ENCODE measurements around the gene HIVEP3. TPM values are rescaled to one million over a fixed set of nuclear protein-coding genes. Genes with fewer than 3 reads are reported as not detected.

Gene HIVEP3
- total RNA-seq, 3 donors from 2014 or later, result 4.9 to 6.5 (median 6.1) TPM

DNA sequence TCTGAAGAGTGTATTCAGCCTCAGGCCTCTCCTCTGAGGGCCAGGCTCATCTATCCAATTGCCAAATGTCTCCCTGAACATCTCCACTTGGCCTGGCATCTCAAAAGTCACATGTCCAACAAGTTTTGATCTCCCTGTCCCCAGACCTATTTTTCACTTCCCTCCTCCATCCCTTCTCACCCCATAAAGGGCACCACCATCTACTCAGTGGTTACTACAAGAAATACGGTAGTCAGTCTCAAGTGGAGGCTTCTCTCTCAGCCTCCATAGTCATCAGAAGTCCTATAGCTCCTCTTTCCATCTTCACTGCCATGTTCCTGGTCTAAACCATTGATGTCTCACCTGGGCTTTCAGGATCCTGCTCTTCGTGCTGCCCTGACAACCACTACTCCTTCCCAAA is 351.8 kb downstream of the HIVEP3 start:
- H3K4me1 ChIP-seq (ENCODE audit: low read depth), result no peaks in the 10 kb centered on the region
- no peaks in the 10 kb centered on the region for H3K9me3 ChIP-seq
- TF ChIP-seq CTCF (IDR thresholded peaks at IDR 0.05), result no peak
- H3K4me3 ChIP-seq, result no peak overlapping the region
- ATAC-seq (no peak), DNase-seq (no peak)
- intact Hi-C loops (cut with DNase I, micrococcal nuclease), result no loop called here
- H3K36me3 ChIP-seq (ENCODE audit: low read depth), result no peaks in the 10 kb centered on the region

DNA sequence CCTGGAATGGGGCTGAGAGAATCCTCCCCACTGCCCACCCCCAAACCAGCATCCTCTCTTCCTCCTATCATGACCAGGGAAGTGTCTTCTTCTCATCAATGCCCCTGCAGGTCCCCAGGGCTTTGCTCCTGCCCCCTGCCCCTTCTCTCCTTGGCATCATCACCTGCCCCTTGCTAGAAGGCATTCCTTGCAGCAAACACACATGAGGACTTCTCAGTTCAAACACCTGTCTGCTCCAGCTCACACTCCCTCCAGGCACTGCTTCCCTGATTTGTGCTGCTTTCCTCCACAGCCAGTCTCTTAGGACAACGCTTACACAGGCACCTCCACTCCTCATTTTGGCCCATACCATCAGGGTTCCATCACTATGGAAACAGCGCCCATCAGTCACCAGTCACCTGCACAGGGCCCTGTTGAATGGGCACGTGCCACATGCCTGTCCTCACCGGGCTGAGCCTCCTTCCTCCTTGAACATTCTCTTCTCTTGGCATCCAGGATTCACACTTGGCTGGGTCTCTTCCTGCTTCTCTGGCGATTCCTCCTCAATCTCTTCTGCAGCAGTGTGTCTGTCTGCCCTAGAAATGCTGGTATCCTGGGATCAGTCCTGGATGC is 352.3 kb downstream of the HIVEP3 start:
- intact Hi-C loops (cut with DNase I, micrococcal nuclease), result no loop called here
- no peak overlapping the region for H3K4me3 ChIP-seq
- no peak for TF ChIP-seq CTCF (IDR thresholded peaks at IDR 0.05)
- H3K4me1 ChIP-seq (ENCODE audit: low read depth), result no peaks in the 10 kb centered on the region
- DNase-seq (no peak), ATAC-seq (no peak)
- no peaks in the 10 kb centered on the region for H3K9me3 ChIP-seq
- no peaks in the 10 kb centered on the region for H3K36me3 ChIP-seq (ENCODE audit: low read depth)

- TF ChIP-seq CTCF (IDR thresholded peaks at IDR 0.05), result no peak
- Histone ChIP-seq H3K9me3 (no peaks in the 10 kb centered on the region), H3K36me3 (ENCODE audit: low read depth) (no peaks in the 10 kb centered on the region), H3K4me1 (ENCODE audit: low read depth) (no peaks in the 10 kb centered on the region), H3K4me3 (no peak overlapping the region)
- ATAC-seq (no peak), DNase-seq (no peak)
- intact Hi-C loops (cut with DNase I, micrococcal nuclease), result no loop called here
These were observed 353.8 kb downstream of the HIVEP3 start for GRCh38 chr1:41564741-41565475.

- no peaks in the 10 kb centered on the region for H3K36me3 ChIP-seq (ENCODE audit: low read depth)
- H3K9me3 ChIP-seq, result no peaks in the 10 kb centered on the region
- no peak for ATAC-seq
- no peaks in the 10 kb centered on the region for H3K4me1 ChIP-seq (ENCODE audit: low read depth)
- no peak overlapping the region for H3K4me3 ChIP-seq
- no peak for DNase-seq
- intact Hi-C loops (cut with DNase I, micrococcal nuclease), result no loop called here
- TF ChIP-seq CTCF (IDR thresholded peaks at IDR 0.05), result no peak
These were observed 356.4 kb downstream of the HIVEP3 start for GRCh38 chr1:41562328-41562727.

DNA sequence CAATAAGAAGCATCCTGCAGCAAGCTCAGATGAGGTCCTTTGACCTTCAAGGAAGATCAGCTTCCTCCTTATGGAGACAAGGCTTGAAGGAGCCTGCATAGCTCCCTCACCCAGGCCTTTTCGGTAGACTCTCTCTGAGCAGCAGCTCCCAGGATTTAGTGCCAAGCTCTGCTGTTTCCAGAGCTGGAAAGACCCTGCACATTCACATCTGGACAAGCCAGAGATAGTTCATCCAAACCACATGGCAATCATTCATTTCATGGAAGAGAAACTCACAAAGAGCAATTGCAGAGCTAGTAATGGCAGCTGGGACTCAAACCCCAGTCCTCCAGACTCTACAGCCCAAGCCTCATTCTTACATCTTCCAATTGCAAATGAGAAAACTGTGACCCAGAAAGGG is 357.8 kb downstream of the HIVEP3 start:
- Histone ChIP-seq H3K9me3 (no peaks in the 10 kb centered on the region), H3K4me1 (ENCODE audit: low read depth) (no peaks in the 10 kb centered on the region), H3K4me3 (no peak overlapping the region), H3K36me3 (ENCODE audit: low read depth) (no peaks in the 10 kb centered on the region)
- no peak for TF ChIP-seq CTCF (IDR thresholded peaks at IDR 0.05)
- intact Hi-C loops (cut with DNase I, micrococcal nuclease), result no loop called here
- no peak for DNase-seq
- no peak for ATAC-seq

All from mucosa of descending colon (tissue), 3 donors.